Measurements from ENCODE around the gene SLPI.

Gene SLPI

DNA sequence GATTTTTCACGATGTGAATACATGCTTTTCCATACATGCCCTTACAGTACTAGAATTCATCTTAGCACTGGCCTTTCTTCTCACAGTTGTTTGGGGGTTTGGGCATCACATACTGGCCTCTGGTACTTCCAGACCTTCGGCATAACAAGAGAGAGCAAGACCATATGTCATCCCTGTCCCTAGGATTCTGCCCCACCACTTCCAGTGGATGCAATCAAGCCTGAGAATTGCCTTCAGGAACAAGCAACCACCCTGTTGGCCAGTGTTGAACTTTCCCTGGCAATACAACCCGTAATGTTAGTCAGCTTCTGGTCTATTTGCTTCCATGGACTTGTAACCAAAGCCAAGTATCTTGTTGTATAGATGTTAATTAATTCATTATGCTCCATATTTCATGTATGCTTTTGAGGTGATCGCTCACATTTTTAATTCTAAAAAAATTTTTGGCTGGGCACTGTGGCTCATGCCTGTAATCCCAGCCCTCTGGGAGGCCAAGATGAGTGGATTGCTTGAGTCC lies 15.4 kb upstream of the SLPI start:
- no peak for DNase-seq

- DNase-seq: no peak
Measured at GRCh38 chr20:45269056-45269455, 14.7 kb upstream of the SLPI start.

DNA sequence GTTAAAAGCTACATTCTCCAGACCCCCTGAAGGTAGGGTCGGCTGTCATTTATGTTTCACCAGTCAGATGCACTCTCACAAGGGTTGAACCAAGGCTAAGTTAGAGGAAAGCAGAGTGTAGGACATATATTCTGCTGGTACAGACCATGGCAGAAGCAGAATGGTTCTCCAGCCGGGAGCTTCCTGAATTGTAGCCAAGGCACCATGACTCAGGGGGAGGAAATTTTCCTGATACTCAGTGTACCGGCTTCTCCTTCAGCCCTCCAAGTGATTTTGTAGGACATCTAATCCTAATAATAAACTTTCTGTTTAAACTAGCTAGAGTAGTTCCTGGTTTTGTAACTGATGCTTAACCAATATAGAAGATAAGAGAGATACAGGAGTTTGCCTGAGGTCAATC lies 14.2 kb upstream of the SLPI start:
- no peak for DNase-seq

DNA sequence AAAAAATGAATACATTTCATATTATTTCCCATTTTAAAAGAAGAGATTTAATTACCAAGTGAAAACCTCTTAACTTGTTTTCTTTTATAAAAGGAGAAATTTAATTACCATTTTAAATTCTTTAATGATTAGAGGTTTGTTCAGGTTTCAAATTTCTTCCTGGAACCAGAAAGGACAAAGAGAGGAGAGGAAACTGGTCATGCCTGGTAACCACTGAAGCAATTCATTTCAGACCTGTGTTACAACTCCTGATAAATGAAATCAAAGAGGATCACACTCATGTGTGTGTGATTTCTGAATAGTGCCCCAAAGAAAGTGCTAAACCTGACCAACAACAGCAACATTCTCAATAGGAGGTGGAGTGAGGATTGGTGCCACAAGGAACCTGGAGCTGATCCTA lies 12.6 kb upstream of the SLPI start:
- no peak for DNase-seq

DNA sequence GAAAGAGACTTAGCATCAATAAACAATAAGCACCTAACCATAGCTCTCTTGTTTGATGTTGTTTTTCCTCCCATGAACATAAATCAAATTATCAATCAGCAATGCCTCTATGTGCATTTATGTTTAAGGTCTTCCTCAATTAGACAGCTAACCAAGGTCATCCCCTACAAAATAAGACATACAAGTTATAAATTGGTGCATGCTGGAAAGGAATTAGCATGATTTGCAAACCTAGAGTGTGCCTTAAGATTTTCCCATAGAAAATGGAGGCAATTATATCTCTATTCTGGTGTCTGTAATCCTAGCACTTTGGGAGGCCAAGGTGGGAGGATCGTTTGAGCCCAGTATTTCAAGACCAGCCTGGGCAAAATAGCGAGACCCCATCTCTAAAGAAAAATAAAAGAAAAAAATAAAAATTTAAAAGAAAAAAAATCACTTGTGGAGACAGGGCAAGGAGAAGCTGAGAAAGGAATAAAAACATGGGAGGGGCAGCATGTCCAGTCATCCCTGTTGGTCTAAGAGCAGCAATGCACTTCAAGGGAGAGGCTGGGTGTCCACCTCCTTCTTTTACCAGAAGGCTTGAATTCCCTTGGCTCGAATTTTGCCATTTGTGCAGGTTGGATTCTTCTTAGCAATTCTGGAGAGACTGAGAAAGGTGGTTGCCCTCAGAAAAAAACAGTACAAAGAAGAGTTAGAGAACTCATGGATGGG lies 9.3 kb upstream of the SLPI start:
- DNase-seq: no peak

- DNase-seq: no peak
Measured at GRCh38 chr20:45258664-45259063, 4.3 kb upstream of the SLPI start.

- no peak for DNase-seq
Measured at GRCh38 chr20:45258259-45258658, 3.9 kb upstream of the SLPI start.

DNA sequence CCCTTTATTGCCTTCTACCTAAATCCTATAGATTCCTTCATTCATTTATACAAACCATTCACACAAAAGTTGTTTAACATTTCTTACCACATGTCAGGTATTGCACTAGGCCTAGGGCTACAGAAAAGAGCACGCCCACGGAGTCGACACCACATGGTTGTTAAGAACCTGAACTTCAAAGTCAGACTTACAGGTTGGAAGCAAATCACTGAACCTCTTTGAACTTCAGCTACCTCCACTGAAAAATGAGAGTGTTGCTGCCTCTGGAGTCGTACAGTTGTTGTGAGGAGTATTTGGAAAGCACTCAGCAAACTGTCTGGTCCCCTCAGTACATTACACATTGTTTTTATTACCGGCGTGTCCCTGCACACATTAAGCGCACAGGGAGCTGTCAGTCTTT lies 3.3 kb upstream of the SLPI start:
- DNase-seq: no peak

GRCh38 chr20:45257161-45257560 lies 2.8 kb upstream of the SLPI start:
- DNase-seq: no peak

DNA sequence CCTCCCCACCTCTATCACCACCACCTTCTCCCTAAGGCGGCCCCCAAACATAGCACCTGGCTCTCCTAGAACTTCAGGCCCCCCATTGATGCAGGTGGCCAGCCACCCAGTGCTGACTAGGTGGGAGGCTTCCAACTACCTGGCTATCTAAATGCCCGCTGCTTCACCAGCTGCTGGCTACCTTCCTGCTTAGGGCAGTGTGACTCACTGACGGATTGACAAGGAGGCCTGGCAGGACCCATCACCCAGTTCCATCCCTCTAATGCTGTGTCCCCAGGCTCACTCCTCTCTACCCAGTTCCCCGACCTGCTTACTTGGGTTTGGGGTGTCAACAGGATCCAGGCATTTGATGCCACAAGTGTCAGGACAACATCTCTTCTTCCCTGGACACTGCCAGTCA lies 1.1 kb downstream of the SLPI start:
- no peak for DNase-seq

DNA sequence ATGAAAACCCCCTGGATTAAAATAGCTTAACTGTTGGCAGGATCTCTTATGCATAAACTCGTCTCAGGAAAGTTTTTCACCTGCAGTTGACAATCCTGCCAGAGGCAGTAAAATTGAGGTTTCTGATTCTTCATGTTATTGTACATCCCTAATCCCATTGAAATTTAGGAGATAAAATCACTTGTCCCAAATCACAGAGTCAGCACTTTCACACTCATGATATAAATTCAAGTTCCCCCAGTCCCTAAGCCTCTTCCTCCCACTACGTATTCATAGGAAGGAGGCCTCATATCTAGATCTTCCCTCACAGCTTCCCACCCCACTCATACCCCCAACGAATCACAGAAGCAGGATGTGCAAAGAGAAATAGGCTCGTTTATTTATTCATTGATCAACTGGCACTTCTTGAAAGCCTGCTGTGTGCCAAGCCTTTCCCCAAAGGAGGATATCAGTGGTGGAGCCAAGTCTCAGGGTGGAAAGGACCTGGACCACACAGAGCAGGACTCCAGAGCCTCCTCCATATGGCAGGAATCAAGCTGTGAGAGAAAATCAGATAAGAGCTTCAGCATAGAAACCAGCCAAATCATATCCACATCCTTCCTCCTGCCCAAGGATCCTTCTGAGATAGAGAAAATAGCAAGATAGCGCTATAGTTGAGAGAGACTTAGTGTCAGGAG lies 2.3 kb downstream of the SLPI start:
- no peak for DNase-seq

GRCh38 chr20:45248609-45249008 lies 5.8 kb downstream of the SLPI start:
- DNase-seq: no peak

DNA sequence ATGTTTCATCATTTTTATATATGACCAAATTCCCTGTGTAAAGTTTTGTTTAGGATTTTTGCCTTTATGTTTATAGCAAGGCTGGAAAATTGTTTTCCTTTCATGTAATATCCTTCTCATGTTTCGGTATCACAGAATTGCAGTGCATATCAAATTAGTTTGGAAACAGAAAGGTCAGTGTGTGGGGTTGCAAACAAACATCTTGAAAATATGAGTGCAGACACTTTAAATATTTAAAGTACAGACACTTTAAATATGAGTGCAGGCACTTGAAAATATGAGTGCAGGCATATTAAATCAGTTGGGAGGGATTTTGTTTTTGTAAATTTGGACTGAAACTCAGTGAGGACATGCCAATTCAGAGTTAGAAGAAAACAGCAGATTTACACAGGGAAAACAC lies 6.5 kb downstream of the SLPI start:
- DNase-seq: no peak

DNA sequence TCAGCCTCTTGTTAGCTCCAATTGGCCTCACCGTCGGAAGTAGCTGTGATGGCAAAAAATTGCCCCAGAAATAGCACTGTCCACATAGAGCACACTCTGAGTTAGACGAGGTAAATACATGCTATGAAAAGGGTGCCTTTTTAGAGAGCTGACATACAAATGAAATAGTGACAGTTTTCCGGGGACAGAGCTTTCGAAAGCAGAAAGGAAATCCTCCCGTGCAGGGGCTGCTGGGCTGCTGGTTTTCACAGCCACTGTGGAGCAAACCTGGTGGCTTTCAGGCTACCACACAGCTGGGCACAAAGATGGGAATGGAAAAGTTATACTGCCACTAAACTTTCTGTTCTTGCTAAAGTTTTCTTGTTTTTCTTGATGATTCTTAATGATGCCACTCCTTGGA lies 8.3 kb downstream of the SLPI start:
- no peak for DNase-seq

GRCh38 chr20:45238139-45238538 lies 16.2 kb downstream of the SLPI start:
- no peak for DNase-seq

DNA sequence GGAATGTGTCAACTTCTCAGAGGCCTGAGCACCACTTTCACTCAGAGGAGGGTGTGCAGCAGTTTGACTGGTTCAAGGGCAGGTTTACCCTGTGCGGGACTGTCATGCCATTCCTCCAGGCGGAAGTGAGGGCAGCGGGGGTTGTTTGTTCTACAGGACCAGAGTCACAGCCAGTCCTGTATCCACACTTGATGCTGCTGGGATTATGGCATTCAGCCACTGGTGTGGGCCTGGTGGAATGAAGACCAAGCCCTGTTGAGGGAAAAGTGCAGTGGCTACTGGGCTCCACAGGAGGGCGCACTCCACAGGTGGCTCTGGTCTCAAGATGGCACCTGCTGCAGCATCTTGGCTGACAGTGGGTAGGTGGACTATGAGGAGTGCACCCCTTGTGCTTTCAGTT lies 18.4 kb downstream of the SLPI start:
- DNase-seq: no peak

DNA sequence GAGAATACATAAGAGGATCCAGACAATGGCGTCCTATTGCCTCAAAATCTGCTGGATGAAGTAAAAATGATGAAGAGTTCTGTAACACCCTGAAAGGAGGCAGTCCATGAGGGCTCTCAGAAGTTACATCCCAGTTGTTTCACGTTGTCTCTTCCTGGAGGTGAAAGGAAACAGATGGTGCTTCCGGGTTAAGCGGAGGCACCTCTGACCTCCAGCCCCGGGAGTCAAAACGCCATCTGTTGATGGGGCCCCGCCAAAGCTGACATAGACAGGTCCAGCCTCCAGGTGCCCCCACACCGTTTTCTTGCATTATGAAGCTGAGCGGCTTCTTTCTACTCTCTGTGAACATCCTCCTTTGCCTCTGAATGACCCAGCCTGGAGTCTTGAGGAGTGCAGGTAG lies 23.7 kb downstream of the SLPI start:
- no peak for DNase-seq

- DNase-seq: no peak
Measured at GRCh38 chr20:45229264-45230056, 24.9 kb downstream of the SLPI start.

GRCh38 chr20:45226287-45226686 lies 28.1 kb downstream of the SLPI start:
- DNase-seq: no peak

DNA sequence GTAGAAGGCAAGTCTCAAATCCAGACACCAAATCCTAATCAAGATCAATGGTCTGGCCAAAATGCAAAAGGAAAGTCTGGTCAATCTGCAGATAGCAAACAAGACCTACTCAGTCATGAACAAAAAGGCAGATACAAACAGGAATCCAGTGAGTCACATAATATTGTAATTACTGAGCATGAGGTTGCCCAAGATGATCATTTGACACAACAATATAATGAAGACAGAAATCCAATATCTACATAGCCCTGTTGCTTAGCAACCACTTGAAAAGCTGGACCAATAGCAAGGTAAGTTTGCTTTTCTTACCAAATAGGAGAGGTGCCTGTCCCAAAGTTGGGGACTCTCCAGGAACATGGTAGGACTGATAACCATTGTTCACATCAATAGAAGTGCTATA lies 31.2 kb downstream of the SLPI start:
- DNase-seq: no peak

GRCh38 chr20:45221076-45221475 lies 33.3 kb downstream of the SLPI start, which contains the start of gene SEMG2:
TSS of gene SEMG2 (plus strand) at chr20:45221373. CDS start at chr20:45221390, 17 bp downstream.
- DNase-seq: no peak

DNA sequence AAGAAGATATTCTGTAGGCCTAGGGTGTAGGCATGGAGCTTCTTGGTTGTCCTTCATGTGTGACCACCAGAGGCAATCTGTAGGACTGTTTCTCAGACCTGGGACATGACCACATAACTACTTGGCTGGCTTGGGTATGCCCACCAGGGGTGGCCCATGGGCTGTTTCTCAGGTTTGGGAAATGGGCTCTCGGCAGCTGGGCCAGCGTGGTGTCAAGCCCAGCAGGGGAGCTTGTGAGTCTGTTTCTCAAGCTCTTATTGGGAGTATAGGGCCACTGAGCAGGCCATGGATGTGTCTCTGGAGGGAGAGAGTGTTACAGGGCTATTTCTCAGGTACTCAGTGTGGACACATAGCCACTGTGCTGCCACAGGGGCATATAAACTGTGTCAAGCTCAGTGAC lies 35.7 kb downstream of the SLPI start:
- DNase-seq: no peak

- DNase-seq: no peak
Measured at GRCh38 chr20:45218124-45218523, 36.2 kb downstream of the SLPI start.

- DNase-seq: no peak
Measured at GRCh38 chr20:45212836-45213235, 41.5 kb downstream of the SLPI start.
